Cardiac muscle cell (in vitro differentiated cells and primary cell): ENCODE results near the gene THAP3. TPM values are rescaled to one million over a fixed set of nuclear protein-coding genes. Genes with fewer than 3 reads are reported as not detected.
A peak's percentile ranks its signal among the peaks of the same experiment; 100 is the strongest.
"Not testable (repeated sequence)": the region's sequence is repeated elsewhere in the genome, so short reads cannot be mapped to it uniquely, and the experiment has no call there.

Experiments
- DNase-seq, 2 donors: peaks; one replicate each; pipeline versions ENCODE4 v3.0.0 to v3.0.0-alpha.2; 2010 to 2017; ENCODE audit warnings: low read depth in 1 of 2, low spot score in 1 of 2
- H3K27ac ChIP-seq: fragments of 200-600 bp; sonication (generic); 2 replicates; pipeline ENCODE4 v1.5.1; 2016
- H3K27me3 ChIP-seq: fragments of 200-600 bp; sonication (generic); 2 replicates; pipeline ENCODE4 v1.6.0; 2016; ENCODE audit warnings: control low read depth
- H3K36me3 ChIP-seq: fragments of 200-600 bp; sonication (generic); 2 replicates; pipeline ENCODE4 v1.5.1; 2016; ENCODE audit warnings: control low read depth
- H3K4me1 ChIP-seq: fragments of 200-600 bp; sonication (generic); 2 replicates; pipeline ENCODE4 v1.8.1; 2017; ENCODE audit warnings: low read depth, mild to moderate bottlenecking, mixed run types
- H3K4me3 ChIP-seq: fragments of 200-600 bp; sonication (generic); 2 replicates; pipeline ENCODE4 v1.5.1; 2016; ENCODE audit warnings: mild to moderate bottlenecking
- H3K9me3 ChIP-seq: fragments of 200-600 bp; sonication (generic); 2 replicates; pipeline ENCODE4 v1.5.1; 2017; ENCODE audit warnings: low read depth, mild to moderate bottlenecking, control low read depth
- polyA plus RNA-seq: library from polyadenylated mRNA; unstranded; fragments of >200 nt; fragmentation: Nextera tagmentation; extraction: Ambion mirVana; gene quantifications from 2 replicates; pipeline ENCODE4 v1.2.1, GENCODE V29; 2016
- total RNA-seq: library from RNA; depleted of rRNA; stranded (reverse); fragments of >200 nt; gene quantifications from 2 replicates; pipeline ENCODE4 v1.2.3, GENCODE V29; 2016
- TF ChIP-seq, protein P1 (sequence below): IDR thresholded peaks from 2 replicates; pipeline ENCODE4 v1.5.1; 2012; ENCODE audit warnings: low read depth, mild to moderate bottlenecking, low read length

THAP3 gene
- total and polyA plus RNA-seq, 2 experiments from 2014 or later, result 35.1 to 55.5 TPM

GRCh38 chr1:6597777-6598131 is 26.9 kb upstream of the THAP3 start:
- TF ChIP-seq, protein P1, sequence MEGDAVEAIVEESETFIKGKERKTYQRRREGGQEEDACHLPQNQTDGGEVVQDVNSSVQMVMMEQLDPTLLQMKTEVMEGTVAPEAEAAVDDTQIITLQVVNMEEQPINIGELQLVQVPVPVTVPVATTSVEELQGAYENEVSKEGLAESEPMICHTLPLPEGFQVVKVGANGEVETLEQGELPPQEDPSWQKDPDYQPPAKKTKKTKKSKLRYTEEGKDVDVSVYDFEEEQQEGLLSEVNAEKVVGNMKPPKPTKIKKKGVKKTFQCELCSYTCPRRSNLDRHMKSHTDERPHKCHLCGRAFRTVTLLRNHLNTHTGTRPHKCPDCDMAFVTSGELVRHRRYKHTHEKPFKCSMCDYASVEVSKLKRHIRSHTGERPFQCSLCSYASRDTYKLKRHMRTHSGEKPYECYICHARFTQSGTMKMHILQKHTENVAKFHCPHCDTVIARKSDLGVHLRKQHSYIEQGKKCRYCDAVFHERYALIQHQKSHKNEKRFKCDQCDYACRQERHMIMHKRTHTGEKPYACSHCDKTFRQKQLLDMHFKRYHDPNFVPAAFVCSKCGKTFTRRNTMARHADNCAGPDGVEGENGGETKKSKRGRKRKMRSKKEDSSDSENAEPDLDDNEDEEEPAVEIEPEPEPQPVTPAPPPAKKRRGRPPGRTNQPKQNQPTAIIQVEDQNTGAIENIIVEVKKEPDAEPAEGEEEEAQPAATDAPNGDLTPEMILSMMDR, result no peak
- peak overlapping the region; percentile 86 for H3K27ac ChIP-seq
- H3K4me3 ChIP-seq, result no peak overlapping the region
- H3K36me3 ChIP-seq, result peaks cover 40% of the 10 kb centered on the region
- no peak for DNase-seq
- H3K27me3 ChIP-seq, result no peaks in the 10 kb centered on the region
- H3K4me1 ChIP-seq, result peaks cover 31% of the 10 kb centered on the region
- no peaks in the 10 kb centered on the region for H3K9me3 ChIP-seq

DNA sequence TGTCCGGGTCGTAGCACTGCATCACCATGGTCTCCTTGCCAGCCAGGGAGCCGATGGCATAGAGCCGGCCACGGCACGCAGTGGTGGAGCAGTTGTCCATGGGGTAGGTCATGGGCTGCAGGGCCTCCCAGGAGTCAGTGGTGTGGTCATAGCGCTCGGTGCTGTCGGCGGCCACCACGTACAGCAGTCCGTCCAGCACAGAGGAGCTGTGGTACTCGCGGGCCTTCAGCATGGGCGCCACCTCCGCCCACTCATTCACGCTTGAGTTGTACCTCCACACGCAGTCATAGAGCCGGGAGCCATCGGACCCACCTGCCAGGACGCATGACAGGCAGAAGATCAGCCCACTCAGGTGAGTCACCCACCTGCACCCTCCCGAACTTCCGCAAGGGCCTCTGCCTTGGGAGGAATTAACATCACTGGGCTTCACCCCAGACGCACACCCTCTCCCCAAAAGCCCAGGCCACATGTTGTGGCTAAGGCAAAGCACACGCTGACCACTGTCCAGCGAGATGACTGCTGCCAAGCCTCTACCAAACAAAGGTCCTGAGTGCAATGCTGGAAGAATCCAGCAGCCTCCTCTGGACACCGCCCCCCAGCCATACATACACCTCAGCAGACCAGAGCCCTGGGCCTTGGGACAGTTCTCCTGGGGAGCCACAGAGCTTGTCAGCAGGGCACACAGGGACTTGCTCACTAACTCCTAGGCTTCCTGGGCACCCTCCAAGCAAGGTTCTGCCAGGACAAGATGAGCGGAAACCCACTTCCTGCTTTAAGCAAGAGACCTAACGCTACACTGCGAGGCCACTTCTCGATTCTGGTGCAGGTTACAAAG is 25.3 kb upstream of the THAP3 start:
- H3K9me3 ChIP-seq, result no peaks in the 10 kb centered on the region
- H3K27ac ChIP-seq, result no peak overlapping the region
- TF ChIP-seq, protein P1, result no peak
- DNase-seq, result no peak
- H3K27me3 ChIP-seq, result no peaks in the 10 kb centered on the region
- H3K4me3 ChIP-seq, result no peak overlapping the region
- peaks cover 24% of the 10 kb centered on the region for H3K36me3 ChIP-seq
- peaks cover 43% of the 10 kb centered on the region for H3K4me1 ChIP-seq

- peak overlapping the region; percentile 57 for H3K4me3 ChIP-seq
- H3K4me1 ChIP-seq, result peaks cover 49% of the 10 kb centered on the region
- peaks cover 19% of the 10 kb centered on the region for H3K36me3 ChIP-seq
- not testable (repeated sequence) for DNase-seq, H3K27me3 ChIP-seq, H3K9me3 ChIP-seq
- H3K27ac ChIP-seq, result peak overlapping the region; percentile 99
Observed at GRCh38 chr1:6599991-6600390, 24.7 kb upstream of the THAP3 start.

GRCh38 chr1:6600410-6601048 is 24.1 kb upstream of the THAP3 start:
- no peak for DNase-seq

DNA sequence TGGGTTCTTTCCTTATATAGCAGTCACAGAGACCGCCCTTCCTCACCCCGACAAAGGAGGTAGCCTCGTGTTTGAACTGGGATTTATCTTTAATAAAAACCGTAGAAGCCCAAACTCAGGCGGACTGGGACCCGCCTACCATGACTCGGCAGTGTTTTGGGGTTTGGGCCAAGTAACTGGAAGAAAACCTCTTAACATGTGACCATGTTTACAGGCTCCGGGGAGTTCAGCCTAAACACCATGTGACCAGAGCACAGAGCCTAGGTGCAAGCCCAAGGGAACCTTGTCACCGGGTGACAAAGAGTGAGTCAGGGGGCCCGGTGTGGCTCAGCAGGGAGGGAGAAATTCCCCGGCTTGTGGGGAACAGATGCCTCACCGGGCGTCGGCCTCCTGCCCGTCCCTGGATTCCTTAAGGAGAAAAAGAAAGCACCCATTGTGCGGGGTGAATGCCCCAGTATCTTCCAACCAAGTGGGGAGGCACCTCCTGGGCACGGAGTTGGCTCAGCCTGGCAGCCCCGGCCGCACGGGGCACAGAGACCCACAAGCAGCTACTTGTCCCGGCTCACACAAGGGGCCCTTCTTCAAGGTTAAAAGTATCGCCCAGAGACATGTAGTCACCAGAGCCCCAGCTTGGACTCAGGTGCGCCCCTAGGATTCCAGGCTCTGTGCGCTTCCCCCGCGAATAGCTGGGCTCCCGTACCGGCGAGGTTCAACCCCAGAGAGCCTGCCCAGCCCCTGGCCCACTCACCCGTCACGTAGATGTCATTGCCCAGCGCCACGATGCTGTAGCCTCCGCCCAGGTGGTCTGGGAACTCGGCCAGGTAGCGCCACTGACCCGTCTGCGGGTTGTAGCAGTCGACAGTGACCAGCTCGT is 23.4 kb upstream of the THAP3 start:
- H3K36me3 ChIP-seq, result peaks cover 6% of the 10 kb centered on the region
- TF ChIP-seq, protein P1, result no peak
- H3K9me3 ChIP-seq, result no peaks in the 10 kb centered on the region
- H3K27me3 ChIP-seq, result no peaks in the 10 kb centered on the region
- peak; percentile 82 to 92 for DNase-seq
- H3K27ac ChIP-seq, result peak overlapping the region; percentile 99
- H3K4me1 ChIP-seq, result peaks cover 51% of the 10 kb centered on the region
- peak overlapping the region; percentile 57 for H3K4me3 ChIP-seq

More at GRCh38 chr1:6600410-6601048, 24.1 kb upstream of the THAP3 start:
- no peaks in the 10 kb centered on the region for H3K9me3 ChIP-seq
- peaks cover 13% of the 10 kb centered on the region for H3K36me3 ChIP-seq
- H3K27me3 ChIP-seq, result no peaks in the 10 kb centered on the region
- H3K4me1 ChIP-seq, result peaks cover 55% of the 10 kb centered on the region
- peak overlapping the region; percentile 57 for H3K4me3 ChIP-seq
- TF ChIP-seq, protein P1, result no peak
- peak overlapping the region; percentile 99 for H3K27ac ChIP-seq
